NB4 (cell line): ENCODE data around the gene LIPF.

Experiments used
- MYC ChIP-seq: IDR thresholded peaks from 2 replicates; pipeline ENCODE4 v1.6.1; 2011; ENCODE audit warnings: low read depth, low read length
- POLR2A ChIP-seq: IDR thresholded peaks from 2 replicates; pipeline ENCODE4 v1.6.1; 2011; ENCODE audit warnings: mild to moderate bottlenecking; ENCODE audit not compliant: insufficient read length; ENCODE audit errors: extremely low read depth
- TF ChIP-seq, protein P1 (sequence below): IDR thresholded peaks from 2 replicates; pipeline ENCODE4 v1.6.1; 2011; ENCODE audit warnings: low read depth, low read length
- TF ChIP-seq, protein P2 (sequence below): IDR thresholded peaks from one replicate; pipeline ENCODE4 v1.5.1; 2012; ENCODE audit warnings: low read depth, low read length

DNA sequence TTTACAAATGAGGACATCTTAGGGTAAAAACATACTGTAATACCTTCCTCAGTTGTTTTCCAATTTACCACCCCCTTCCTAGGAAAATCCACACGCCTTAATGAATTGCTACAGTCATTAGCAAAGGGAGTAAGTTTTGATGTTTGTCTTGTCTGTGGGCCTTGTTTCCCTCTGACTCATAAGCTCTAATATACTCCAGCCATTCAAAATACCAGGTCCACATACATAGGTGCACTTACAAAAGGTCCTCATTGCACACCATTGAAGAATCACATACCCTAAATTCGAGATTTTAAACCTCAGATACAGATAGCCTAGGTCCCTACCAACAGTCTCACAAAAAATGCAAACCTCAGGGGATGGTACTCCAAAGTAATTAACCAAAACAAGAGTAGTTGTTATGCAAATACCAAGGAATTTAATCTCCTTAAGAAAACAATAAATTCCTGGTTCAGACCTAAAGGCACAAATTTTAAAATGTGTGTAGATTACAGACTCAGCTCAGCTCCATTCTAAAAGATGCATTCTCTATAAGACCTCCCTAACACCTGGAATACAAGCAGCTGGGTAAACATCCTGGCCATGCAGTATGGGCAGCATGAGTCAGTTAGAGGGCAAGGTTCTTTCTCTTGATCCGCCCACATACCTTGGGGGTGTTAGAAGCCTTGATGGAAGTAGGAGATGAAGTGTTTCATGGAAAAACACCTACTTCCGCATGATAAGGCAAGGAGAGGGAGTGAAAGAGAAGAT lies 38.8 kb downstream of the LIPF start:
- TF ChIP-seq POLR2A, result no peak
- TF ChIP-seq, protein P1, sequence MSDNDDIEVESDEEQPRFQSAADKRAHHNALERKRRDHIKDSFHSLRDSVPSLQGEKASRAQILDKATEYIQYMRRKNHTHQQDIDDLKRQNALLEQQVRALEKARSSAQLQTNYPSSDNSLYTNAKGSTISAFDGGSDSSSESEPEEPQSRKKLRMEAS, result no peak
- TF ChIP-seq, protein P2, sequence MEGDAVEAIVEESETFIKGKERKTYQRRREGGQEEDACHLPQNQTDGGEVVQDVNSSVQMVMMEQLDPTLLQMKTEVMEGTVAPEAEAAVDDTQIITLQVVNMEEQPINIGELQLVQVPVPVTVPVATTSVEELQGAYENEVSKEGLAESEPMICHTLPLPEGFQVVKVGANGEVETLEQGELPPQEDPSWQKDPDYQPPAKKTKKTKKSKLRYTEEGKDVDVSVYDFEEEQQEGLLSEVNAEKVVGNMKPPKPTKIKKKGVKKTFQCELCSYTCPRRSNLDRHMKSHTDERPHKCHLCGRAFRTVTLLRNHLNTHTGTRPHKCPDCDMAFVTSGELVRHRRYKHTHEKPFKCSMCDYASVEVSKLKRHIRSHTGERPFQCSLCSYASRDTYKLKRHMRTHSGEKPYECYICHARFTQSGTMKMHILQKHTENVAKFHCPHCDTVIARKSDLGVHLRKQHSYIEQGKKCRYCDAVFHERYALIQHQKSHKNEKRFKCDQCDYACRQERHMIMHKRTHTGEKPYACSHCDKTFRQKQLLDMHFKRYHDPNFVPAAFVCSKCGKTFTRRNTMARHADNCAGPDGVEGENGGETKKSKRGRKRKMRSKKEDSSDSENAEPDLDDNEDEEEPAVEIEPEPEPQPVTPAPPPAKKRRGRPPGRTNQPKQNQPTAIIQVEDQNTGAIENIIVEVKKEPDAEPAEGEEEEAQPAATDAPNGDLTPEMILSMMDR, result no peak
- TF ChIP-seq MYC, result no peak
